Hepatocyte (in vitro differentiated cells): ENCODE data around the gene ZDHHC11B. TPM values are rescaled to one million over a fixed set of nuclear protein-coding genes. Genes with fewer than 3 reads are reported as not detected.
"Not testable (repeated sequence)": the region's sequence is repeated elsewhere in the genome, so short reads cannot be mapped to it uniquely, and the experiment has no call there.

Experiments used
- DNase-seq: peaks from one replicate; pipeline ENCODE4 v3.0.0-alpha.2; 2016; ENCODE audit warnings: low spot score
- H2AFZ ChIP-seq: fragments of 200-600 bp; sonication (generic); 2 replicates; pipeline ENCODE4 v1.6.0; 2016; ENCODE audit warnings: antibody characterized with exemption, mild to moderate bottlenecking
- H3K27ac ChIP-seq: fragments of 200-600 bp; sonication (generic); 2 replicates; pipeline ENCODE4 v1.5.1; 2016; ENCODE audit warnings: mild to moderate bottlenecking
- H3K27me3 ChIP-seq: fragments of 200-600 bp; sonication (generic); 2 replicates; pipeline ENCODE4 v1.6.1; 2016
- H3K36me3 ChIP-seq: fragments of 200-600 bp; sonication (generic); replicated peaks from 2 replicates; pipeline ENCODE4 v1.5.1; 2016; ENCODE audit warnings: low read depth; ENCODE audit not compliant: insufficient read depth
- H3K4me1 ChIP-seq: fragments of 200-600 bp; sonication (generic); 2 replicates; pipeline ENCODE4 v1.5.1; 2016; ENCODE audit warnings: mild to moderate bottlenecking, moderate library complexity; ENCODE audit not compliant: insufficient read depth
- H3K4me2 ChIP-seq: fragments of 200-600 bp; sonication (generic); 2 replicates; pipeline ENCODE4 v1.6.0; 2016
- H3K4me3 ChIP-seq: fragments of 200-600 bp; sonication (generic); 2 replicates; pipeline ENCODE4 v1.5.1; 2016; ENCODE audit warnings: mild to moderate bottlenecking
- H3K79me2 ChIP-seq: fragments of 200-600 bp; sonication (generic); 2 replicates; pipeline ENCODE4 v1.6.0; 2017; ENCODE audit warnings: mild to moderate bottlenecking
- H3K9me2 ChIP-seq: fragments of 200-600 bp; sonication (generic); replicated peaks from 2 replicates; pipeline ENCODE4 v1.6.0; 2017; ENCODE audit warnings: mild to moderate bottlenecking; ENCODE audit not compliant: insufficient read depth
- H3K9me3 ChIP-seq: fragments of 200-600 bp; sonication (generic); 2 replicates; pipeline ENCODE4 v1.5.1; 2016; ENCODE audit warnings: low read depth, mild to moderate bottlenecking
- H4K20me1 ChIP-seq: fragments of 200-600 bp; sonication (generic); 2 replicates; pipeline ENCODE4 v1.6.0; 2016; ENCODE audit warnings: mild to moderate bottlenecking; ENCODE audit not compliant: insufficient read depth, poor library complexity, severe bottlenecking
- EZH2 ChIP-seq: fragments of 200-600 bp; sonication (generic); IDR thresholded peaks from 2 replicates; pipeline ENCODE4 v1.6.1; 2016; ENCODE audit warnings: antibody characterized with exemption, mild to moderate bottlenecking, borderline replicate concordance
- EZH2phosphoT487 ChIP-seq: fragments of 200-600 bp; sonication (generic); IDR thresholded peaks from one replicate; pipeline ENCODE4 v1.6.1; 2018; ENCODE audit warnings: antibody characterized with exemption, mild to moderate bottlenecking, low read depth, moderate library complexity; ENCODE audit not compliant: unreplicated experiment, severe bottlenecking
- WGBS: methylation state at CpG from one replicate; pipeline ENCODE4 v1.1.6; 2016; ENCODE audit warnings: low lambda C conversion rate; ENCODE audit errors: missing lambda C conversion rate; 5-methylcytosine and 5-hydroxymethylcytosine counted together
- polyA plus RNA-seq: library from polyadenylated mRNA; unstranded; fragments of >200 nt; fragmentation: Nextera tagmentation; extraction: Ambion mirVana; gene quantifications from 2 replicates; pipeline ENCODE4 v1.2.1, GENCODE V29; 2016
- total RNA-seq: library from RNA; depleted of rRNA; stranded (reverse); fragments of >200 nt; gene quantifications from 2 replicates; pipeline ENCODE4 v1.2.3, GENCODE V29; 2014
- TF ChIP-seq, protein P1 (sequence below): fragments of 200-600 bp; sonication (generic); IDR thresholded peaks from 2 replicates; pipeline ENCODE4 v1.5.1; 2016; ENCODE audit warnings: antibody characterized with exemption, mild to moderate bottlenecking; ENCODE audit not compliant: poor library complexity

ZDHHC11B gene
- total and polyA plus RNA-seq, 2 experiments from 2014 or later, result 0.83 to 1.3 TPM

DNA sequence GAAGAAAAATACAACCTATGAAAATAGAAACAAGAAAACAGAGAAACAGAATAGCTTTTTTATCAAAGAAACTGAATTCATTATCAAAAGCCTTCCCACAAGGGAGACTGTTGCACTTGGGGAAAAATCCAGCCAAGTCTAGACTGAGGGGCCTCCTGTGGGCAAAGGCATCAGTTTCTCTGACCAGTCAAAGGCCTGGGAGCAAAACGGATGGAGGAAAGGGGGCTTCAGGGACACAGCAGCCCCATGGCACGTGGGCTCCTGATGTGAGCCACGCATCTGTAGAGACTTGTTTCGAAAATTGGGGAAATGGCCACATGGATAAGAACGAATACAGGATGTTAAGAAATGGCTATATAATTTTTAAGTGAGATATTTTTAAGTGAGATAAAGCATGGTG is 21.1 kb downstream of the ZDHHC11B start:
- Histone ChIP-seq H2AFZ (no peak overlapping the region), H3K79me2 (no peaks in the 10 kb centered on the region), H3K4me1 (peaks cover 5% of the 10 kb centered on the region), H3K4me2 (no peak overlapping the region), H3K9me3 (no peaks in the 10 kb centered on the region), H4K20me1 (no peaks in the 10 kb centered on the region), H3K4me3 (no peak overlapping the region), H3K27ac (no peak overlapping the region), H3K36me3 (no peaks in the 10 kb centered on the region), H3K27me3 (no peaks in the 10 kb centered on the region), H3K9me2 (no peaks in the 10 kb centered on the region)
- 85% methylated on average over 5 of the region's 5 CpGs for WGBS
- no peak for DNase-seq
- TF ChIP-seq, protein P1, sequence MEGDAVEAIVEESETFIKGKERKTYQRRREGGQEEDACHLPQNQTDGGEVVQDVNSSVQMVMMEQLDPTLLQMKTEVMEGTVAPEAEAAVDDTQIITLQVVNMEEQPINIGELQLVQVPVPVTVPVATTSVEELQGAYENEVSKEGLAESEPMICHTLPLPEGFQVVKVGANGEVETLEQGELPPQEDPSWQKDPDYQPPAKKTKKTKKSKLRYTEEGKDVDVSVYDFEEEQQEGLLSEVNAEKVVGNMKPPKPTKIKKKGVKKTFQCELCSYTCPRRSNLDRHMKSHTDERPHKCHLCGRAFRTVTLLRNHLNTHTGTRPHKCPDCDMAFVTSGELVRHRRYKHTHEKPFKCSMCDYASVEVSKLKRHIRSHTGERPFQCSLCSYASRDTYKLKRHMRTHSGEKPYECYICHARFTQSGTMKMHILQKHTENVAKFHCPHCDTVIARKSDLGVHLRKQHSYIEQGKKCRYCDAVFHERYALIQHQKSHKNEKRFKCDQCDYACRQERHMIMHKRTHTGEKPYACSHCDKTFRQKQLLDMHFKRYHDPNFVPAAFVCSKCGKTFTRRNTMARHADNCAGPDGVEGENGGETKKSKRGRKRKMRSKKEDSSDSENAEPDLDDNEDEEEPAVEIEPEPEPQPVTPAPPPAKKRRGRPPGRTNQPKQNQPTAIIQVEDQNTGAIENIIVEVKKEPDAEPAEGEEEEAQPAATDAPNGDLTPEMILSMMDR, result no peak

GRCh38 chr5:762996-763395 is 21.5 kb downstream of the ZDHHC11B start:
- H3K9me3 ChIP-seq, H3K4me1 ChIP-seq, H3K27me3 ChIP-seq, H3K27ac ChIP-seq, H2AFZ ChIP-seq, H3K9me2 ChIP-seq, H3K4me2 ChIP-seq, H3K79me2 ChIP-seq, H4K20me1 ChIP-seq, H3K4me3 ChIP-seq, DNase-seq, H3K36me3 ChIP-seq: not testable (repeated sequence)
- WGBS, result 91% methylated on average over 8 of the region's 8 CpGs

DNA sequence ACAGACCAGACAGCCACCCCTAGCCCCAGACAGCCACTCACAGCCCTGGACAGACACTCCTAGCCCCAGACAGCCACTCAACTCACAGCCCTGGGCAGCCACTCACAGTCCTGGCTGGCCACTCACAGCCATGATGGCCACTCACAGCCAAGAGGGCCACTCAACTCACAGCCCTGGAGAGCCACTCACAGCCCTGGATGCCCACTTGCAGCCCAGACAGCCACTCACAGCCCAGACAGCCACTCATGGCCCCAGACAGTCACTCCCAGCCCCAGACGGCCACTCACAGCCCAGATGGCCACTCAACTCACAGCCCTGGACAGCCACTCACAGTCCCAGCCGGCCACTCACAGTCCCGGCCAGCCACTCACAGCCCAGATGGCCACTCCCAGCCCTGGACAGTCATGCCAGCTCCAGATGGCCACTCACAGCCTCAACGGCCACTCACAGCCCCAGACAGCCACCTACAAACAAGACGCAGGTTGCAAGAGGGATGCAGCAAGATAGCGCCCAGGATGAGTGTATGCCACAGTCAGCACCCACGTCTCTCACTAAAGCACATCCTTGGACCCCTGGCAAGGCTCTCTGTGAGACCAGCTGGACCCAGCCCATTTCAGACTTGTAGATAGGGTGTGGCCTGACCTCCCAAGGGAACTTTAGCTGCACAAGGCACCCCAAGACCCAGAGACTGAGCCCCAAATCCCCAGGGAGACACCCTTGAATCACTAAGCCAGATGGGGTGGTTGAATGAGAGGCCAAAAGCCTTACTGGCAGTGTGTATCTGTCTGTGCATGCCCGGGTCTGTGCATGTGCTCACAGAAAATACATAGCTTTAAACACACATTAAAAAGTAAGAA is 22.4 kb downstream of the ZDHHC11B start:
- H4K20me1 ChIP-seq, result no peaks in the 10 kb centered on the region
- 89% methylated on average over 8 of the region's 8 CpGs for WGBS
- no peak overlapping the region for H3K4me3 ChIP-seq
- no peaks in the 10 kb centered on the region for H3K79me2 ChIP-seq
- H3K36me3 ChIP-seq, result no peaks in the 10 kb centered on the region
- no peak overlapping the region for H2AFZ ChIP-seq
- DNase-seq, result peak; percentile 13
- H3K9me3 ChIP-seq, result no peaks in the 10 kb centered on the region
- H3K27ac ChIP-seq, result no peak overlapping the region
- H3K4me2 ChIP-seq, result no peak overlapping the region
- TF ChIP-seq EZH2phosphoT487 (no peak), EZH2 (no peak)
- TF ChIP-seq, protein P1, result no peak
- no peaks in the 10 kb centered on the region for H3K27me3 ChIP-seq
- peaks cover 18% of the 10 kb centered on the region for H3K4me1 ChIP-seq
- H3K9me2 ChIP-seq, result no peaks in the 10 kb centered on the region

- Histone ChIP-seq H3K4me3 (no peak overlapping the region), H2AFZ (no peak overlapping the region), H3K27ac (no peak overlapping the region), H3K9me3 (no peaks in the 10 kb centered on the region), H3K9me2 (no peaks in the 10 kb centered on the region), H3K79me2 (no peaks in the 10 kb centered on the region), H4K20me1 (no peaks in the 10 kb centered on the region), H3K4me1 (peaks cover 22% of the 10 kb centered on the region), H3K36me3 (no peaks in the 10 kb centered on the region), H3K4me2 (no peak overlapping the region), H3K27me3 (no peaks in the 10 kb centered on the region)
- peak; percentile 5 for DNase-seq
- 84% methylated on average over 15 of the region's 15 CpGs for WGBS
- TF ChIP-seq EZH2 (no peak), EZH2phosphoT487 (no peak)
Observed at GRCh38 chr5:761059-761771, 23.3 kb downstream of the ZDHHC11B start.
